GM10266 (cell line): ENCODE measurements around the gene DDX5.

ENCODE experiments used
- DNase-seq: peaks from one replicate; pipeline ENCODE4 v3.0.0; 2012; ENCODE audit errors: extremely low spot score
- TF ChIP-seq, protein P1 (sequence below): IDR thresholded peaks from 2 replicates; pipeline ENCODE4 v1.5.1; 2012; ENCODE audit warnings: mild to moderate bottlenecking, low read depth; ENCODE audit not compliant: control insufficient read depth, insufficient read depth; ENCODE audit errors: missing control alignments

DDX5 gene

DNA sequence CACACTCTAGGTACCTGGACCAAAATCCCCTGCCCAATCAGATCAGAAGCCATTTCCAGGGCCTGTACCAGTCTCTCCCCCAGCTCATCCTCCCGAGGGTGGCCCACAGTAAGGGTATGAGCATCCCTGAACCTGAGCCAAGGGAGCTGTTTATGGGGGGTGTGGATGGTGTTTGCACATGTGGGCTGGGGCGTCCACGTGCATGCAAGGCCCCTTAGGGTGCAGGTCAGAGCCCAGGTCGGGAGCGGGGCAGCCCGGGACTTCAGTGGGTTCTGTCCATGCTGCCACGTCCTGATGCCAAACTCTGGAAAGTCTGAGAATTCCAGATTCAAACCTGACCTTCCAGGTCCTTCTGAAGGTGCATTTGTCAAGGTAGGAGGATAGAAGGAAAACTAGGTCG, 47.3 kb downstream of the DDX5 start:
- no peak for DNase-seq
- TF ChIP-seq, protein P1, sequence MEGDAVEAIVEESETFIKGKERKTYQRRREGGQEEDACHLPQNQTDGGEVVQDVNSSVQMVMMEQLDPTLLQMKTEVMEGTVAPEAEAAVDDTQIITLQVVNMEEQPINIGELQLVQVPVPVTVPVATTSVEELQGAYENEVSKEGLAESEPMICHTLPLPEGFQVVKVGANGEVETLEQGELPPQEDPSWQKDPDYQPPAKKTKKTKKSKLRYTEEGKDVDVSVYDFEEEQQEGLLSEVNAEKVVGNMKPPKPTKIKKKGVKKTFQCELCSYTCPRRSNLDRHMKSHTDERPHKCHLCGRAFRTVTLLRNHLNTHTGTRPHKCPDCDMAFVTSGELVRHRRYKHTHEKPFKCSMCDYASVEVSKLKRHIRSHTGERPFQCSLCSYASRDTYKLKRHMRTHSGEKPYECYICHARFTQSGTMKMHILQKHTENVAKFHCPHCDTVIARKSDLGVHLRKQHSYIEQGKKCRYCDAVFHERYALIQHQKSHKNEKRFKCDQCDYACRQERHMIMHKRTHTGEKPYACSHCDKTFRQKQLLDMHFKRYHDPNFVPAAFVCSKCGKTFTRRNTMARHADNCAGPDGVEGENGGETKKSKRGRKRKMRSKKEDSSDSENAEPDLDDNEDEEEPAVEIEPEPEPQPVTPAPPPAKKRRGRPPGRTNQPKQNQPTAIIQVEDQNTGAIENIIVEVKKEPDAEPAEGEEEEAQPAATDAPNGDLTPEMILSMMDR, result no peak

DNA sequence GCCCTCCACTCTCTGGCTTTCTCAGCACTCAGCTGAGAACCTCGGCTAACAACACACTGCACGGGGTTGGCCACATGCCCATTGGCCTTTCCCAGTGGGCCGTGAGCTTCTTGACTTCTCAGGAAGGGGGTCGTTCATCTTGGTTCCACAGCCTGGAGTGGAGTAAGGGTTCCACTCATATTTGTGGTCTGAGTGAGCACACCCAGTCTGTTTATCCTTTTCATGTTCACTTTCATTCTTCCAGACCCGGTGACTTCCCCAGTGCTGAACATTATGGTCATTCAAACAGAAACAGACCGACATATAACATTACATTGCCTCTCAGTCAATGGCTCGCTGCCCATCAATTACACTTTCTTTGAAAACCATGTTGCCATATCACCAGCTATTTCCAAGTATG, 48.9 kb downstream of the DDX5 start:
- no peak for DNase-seq
- TF ChIP-seq, protein P1, result no peak

DNA sequence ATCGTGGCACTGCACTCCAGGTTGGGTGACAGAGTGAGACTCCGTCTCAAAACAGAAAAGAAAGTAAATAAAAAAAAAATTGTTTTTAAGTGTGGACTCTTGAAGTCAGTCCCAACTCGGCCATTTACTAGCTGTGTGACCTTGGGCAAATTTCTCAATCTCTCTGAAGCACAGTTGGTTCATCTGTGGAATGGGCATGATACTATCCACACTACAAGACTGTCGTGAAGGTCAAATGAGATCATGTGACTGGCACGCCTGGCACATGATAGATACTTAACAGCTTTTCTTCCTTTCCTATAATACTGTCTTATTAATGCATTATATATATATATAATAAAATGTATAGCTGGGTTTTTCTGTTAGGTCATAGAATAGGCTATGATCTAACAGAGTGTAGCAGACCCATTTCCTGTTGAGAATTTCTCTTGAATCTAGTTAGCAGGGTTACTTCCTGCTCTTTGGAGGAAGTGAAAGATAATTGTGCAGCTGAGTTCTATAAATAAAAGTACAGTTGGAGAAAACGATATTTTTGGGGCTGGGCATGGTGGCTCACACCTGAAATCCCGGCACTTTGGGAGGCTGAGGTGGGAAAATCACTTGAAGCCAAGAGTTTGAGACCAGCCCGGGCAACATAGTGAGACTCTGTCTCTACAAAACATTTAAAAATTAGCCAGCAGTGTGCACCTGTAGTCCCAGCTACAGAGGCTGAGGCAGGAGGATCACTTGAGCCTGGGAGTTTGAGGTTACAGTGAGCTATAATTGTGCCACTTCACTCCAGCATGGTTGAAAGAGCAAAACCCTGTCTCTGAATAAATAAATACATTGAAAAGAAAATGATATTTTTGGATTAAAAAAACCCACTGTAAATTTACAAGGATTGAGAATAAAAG, 49.9 kb downstream of the DDX5 start:
- DNase-seq, result peak; percentile 24
- TF ChIP-seq, protein P1, result no peak

DNA sequence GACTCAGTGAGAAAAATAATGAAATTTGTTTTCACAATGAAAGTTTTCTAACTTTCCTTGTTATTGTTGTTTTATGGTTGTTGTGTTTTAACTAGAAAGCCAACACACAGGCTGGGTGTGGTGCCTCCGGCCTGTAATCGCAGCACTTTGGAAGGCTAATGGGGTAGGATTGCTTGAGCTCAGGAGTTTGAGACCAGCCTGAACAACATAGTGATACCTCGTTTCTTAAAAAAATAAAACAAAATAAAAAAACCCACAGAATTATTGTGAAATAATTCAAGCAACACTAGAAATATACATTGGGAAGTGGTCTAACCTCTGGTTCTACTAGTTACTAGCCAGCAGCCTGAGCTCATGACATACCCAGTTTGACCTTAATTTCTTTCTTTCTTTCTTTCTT, 56.5 kb downstream of the DDX5 start:
- DNase-seq, result no peak
- TF ChIP-seq, protein P1, result no peak

DNA sequence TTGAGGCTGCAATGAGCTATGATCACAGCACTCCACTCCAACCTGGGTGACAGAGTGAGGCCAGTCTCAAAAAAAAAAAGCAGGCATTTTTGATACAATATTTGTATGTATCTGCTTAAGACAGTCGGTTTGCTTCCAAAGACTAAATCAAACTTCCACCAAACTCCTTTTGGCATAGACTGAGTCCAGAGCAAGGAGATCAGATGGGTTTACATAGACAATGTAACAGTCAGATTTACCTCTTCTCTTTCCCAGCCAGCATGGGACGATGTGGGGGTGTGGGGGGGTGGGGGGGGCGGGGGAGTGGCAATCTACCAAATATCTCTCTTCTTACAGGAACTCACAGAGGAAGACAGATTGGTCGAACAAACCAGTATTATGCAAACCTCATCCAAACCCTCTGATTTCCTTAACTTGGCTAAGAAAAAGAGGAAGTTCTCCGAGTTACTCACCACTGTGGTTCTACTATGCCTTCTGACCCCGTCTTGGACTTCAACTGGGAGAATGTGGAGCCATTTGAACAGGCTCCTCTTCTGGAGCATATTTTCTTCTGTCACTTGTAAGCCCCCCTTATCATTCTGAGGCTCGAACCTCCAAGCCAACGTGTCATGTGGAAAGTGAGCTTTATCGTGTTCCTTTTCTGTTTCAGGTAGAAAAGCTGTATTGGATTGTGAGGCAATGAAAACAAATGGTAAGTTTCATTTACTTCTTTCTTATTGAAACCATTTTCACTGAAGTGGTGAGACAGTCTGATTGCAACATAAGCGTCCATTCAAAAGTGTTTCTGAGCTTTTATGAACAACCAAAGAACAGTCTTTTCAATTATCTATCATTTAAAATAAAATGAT, 57.2 kb downstream of the DDX5 start, which contains the start of gene MILR1:
Gene MILR1 (plus strand): TSS at position 451 of the 848 bp plus-strand sequence. CDS start 54 bp downstream, at position 505.
- TF ChIP-seq, protein P1, result no peak
- peak; percentile 32 for DNase-seq
